HG03442 (cell line): ENCODE results near the gene SIGLEC6.

Experiments used
- ATAC-seq: cut with Tn5 transposase; IDR thresholded peaks from one replicate; pipeline ENCODE4 v1.9.1; 2021; ENCODE audit warnings: mild to moderate bottlenecking, moderate library complexity; ENCODE audit not compliant: unreplicated experiment

Gene SIGLEC6

DNA sequence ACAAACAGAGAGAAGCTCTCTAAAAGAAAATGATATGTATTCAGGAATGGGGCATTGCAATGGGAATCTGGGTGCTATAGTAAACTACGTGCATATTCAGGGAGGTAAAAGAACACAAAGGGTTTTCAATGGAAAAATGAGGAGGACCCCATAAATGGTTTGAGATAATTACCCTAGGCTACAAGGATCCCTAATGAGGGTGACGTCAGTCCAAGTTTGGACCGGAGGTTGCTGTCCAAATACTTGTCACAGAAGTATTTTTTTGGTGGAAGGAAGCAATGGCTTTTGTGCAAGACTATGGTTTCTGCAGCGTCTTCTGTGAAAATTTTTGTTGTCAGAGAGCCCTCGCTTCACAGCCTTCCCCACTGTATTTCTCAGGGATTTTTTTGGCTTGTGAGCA is 54.1 kb downstream of the SIGLEC6 start:
- ATAC-seq = no peak

- no peak for ATAC-seq
Measured at GRCh38 chr19:51476164-51476563, 55.3 kb downstream of the SIGLEC6 start.

GRCh38 chr19:51473009-51473707 is 58.3 kb downstream of the SIGLEC6 start:
- no peak for ATAC-seq

GRCh38 chr19:51472607-51473006 is 58.9 kb downstream of the SIGLEC6 start:
- ATAC-seq = no peak

DNA sequence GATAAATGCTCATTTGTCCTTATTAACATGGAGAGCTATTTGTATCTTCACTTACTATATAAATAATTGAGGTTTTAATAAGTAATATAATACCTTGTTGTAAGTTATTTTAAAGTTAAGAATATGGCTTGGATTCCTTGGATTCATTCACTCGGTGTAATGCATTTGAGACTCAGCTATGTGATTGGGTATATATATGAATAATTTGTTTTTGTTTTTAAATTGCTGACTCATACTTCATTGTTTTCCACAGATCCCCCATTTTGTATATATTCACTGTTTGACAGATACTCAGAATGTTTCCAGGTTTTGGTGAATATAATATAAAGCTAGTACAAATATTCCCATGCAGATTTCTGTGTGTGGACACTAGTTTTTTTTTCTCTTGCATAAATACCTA is 59.9 kb downstream of the SIGLEC6 start:
- no peak for ATAC-seq

- no peak for ATAC-seq
Measured at GRCh38 chr19:51470966-51471365, 60.5 kb downstream of the SIGLEC6 start.

- ATAC-seq = no peak
Measured at GRCh38 chr19:51469629-51470028, 61.8 kb downstream of the SIGLEC6 start.

DNA sequence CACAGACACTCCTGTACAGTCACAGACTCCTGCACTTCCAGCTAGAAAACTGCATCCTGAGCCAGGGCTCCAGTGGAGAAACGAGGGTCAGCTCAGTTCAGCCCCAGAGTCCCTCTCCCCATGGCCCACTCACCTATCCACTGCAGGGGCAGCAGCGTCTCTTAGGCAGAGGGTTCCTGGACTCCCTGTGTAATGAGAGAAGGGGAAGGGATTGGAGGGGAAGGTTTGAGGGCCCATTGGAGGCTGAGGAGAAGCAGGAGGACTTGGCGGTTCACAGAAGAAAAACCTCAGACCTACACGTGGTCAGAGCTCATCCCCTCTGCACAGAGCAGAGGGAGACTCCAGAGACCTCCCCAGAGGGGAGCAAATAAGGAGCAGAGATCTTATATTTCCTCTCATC is 62.3 kb downstream of the SIGLEC6 start:
- ATAC-seq = no peak

- ATAC-seq = no peak
Measured at GRCh38 chr19:51468545-51468920, 62.9 kb downstream of the SIGLEC6 start.

- no peak for ATAC-seq
Measured at GRCh38 chr19:51467864-51468544, 63.5 kb downstream of the SIGLEC6 start.
